HepG2 (cell line): ENCODE data around the gene ARHGEF11. TPM values are rescaled to one million over a fixed set of nuclear protein-coding genes. Genes with fewer than 3 reads are reported as not detected.

ENCODE experiments used
- BORCS8-MEF2B ChIP-seq: sonication (generic); formaldehyde crosslinking; IDR thresholded peaks from 2 replicates; pipeline ENCODE4 v1.8.0; 2022; ENCODE audit warnings: mild to moderate bottlenecking, missing genetic modification reagents
- CTCF ChIP-seq: sonication (generic); formaldehyde crosslinking; IDR thresholded peaks from 2 replicates; pipeline ENCODE4 v1.5.0; 2020; ENCODE audit warnings: mild to moderate bottlenecking, missing genetic modification reagents, moderate library complexity
- GATA4 ChIP-seq: sonication (generic); IDR thresholded peaks from 2 replicates; pipeline ENCODE4 v1.6.1; 2016; ENCODE audit warnings: antibody characterized with exemption, low read depth, borderline replicate concordance
- HNRNPLL ChIP-seq: fragments of 200-400 bp; formaldehyde crosslinking; IDR thresholded peaks from 2 replicates; pipeline ENCODE4 v1.6.1; 2017; ENCODE audit warnings: mild to moderate bottlenecking, low read depth, low read length; ENCODE audit not compliant: poor library complexity, severe bottlenecking
- MXD3 ChIP-seq: IDR thresholded peaks from 2 replicates; pipeline ENCODE4 v1.6.1; 2016; ENCODE audit warnings: mild to moderate bottlenecking, missing biosample characterization, missing genetic modification reagents
- NONO ChIP-seq, 2 experiments: fragments of 450-650 bp in 1 of 2; sonication (generic) in 1 of 2; formaldehyde crosslinking in 1 of 2; IDR thresholded peaks in 1 of 2; conservative IDR thresholded peaks in 1 of 2; 2 replicates each; pipeline versions ENCODE4 v1.6.1 to v1.8.0; 2017 to 2022; ENCODE audit warnings: mild to moderate bottlenecking in 1 of 2, missing genetic modification reagents in 1 of 2, moderate library complexity in 1 of 2
- PAWR ChIP-seq: sonication (generic); formaldehyde crosslinking; IDR thresholded peaks from 2 replicates; pipeline ENCODE4 v1.4.0; 2020; ENCODE audit warnings: missing genetic modification reagents, mild to moderate bottlenecking, borderline replicate concordance
- REPIN1 ChIP-seq: sonication (generic); formaldehyde crosslinking; IDR thresholded peaks from 2 replicates; pipeline ENCODE4 v1.8.0; 2022; ENCODE audit warnings: missing genetic modification reagents, low read depth, mild to moderate bottlenecking, borderline replicate concordance
- SAP130 ChIP-seq: IDR thresholded peaks from 2 replicates; pipeline ENCODE4 v1.6.1; 2016; ENCODE audit warnings: low read depth
- SMARCE1 ChIP-seq: fragments of 450-650 bp; IDR thresholded peaks from 2 replicates; pipeline ENCODE4 v1.6.1; 2017; ENCODE audit warnings: borderline replicate concordance
- SMC3 ChIP-seq: IDR thresholded peaks from 2 replicates; pipeline ENCODE4 v1.6.1; 2011; ENCODE audit warnings: low read length, improper control_type of control experiment
- SNAPC2 ChIP-seq: sonication (generic); formaldehyde crosslinking; IDR thresholded peaks from 2 replicates; pipeline ENCODE4 v1.8.1; 2022; ENCODE audit warnings: mild to moderate bottlenecking, missing genetic modification reagents
- TBX2 ChIP-seq: sonication (generic); formaldehyde crosslinking; IDR thresholded peaks from 2 replicates; pipeline ENCODE4 v1.5.0; 2020; ENCODE audit warnings: missing genetic modification reagents, mild to moderate bottlenecking, borderline replicate concordance
- ZFP91 ChIP-seq: sonication (generic); formaldehyde crosslinking; IDR thresholded peaks from 2 replicates; pipeline ENCODE4 v1.9.0; 2022; ENCODE audit warnings: missing genetic modification reagents, mild to moderate bottlenecking, borderline replicate concordance
- ZGPAT ChIP-seq: IDR thresholded peaks from 2 replicates; pipeline ENCODE4 v1.6.1; 2016; ENCODE audit warnings: mild to moderate bottlenecking
- ZNF331 ChIP-seq: sonication (generic); formaldehyde crosslinking; IDR thresholded peaks from 2 replicates; pipeline ENCODE4 v1.4.0; 2020; ENCODE audit warnings: missing genetic modification reagents
- ZNF687 ChIP-seq: sonication (generic); formaldehyde crosslinking; IDR thresholded peaks from 2 replicates; pipeline ENCODE4 v1.5.1; 2020; ENCODE audit warnings: mild to moderate bottlenecking, missing genetic modification reagents, moderate library complexity
- ZNF883 ChIP-seq: sonication (generic); formaldehyde crosslinking; IDR thresholded peaks from 2 replicates; pipeline ENCODE4 v1.5.1; 2020; ENCODE audit warnings: mild to moderate bottlenecking, missing genetic modification reagents; ENCODE audit errors: not compliant biosample characterization
- polyA plus RNA-seq, 8 experiments: library from polyadenylated mRNA; depleted of rRNA in 3 of 8; stranded (reverse) in 7 of 8; unstranded in 1 of 8; fragments of >200 nt; fragmentation: Illumina TruSeq in 4 of 8; extraction: Trizol in 4 of 8; gene quantifications; 2 replicates each; pipeline versions ENCODE4 v1.2.1 to v1.2.3, GENCODE V29; 2011 to 2016; ENCODE audit warnings: low read depth in 4 of 8, missing spikeins in 1 of 8, mixed read lengths in 1 of 8; ENCODE audit not compliant: insufficient read depth in 1 of 8
- total RNA-seq, 5 experiments: library from RNA; depleted of rRNA; stranded (reverse); fragments of >200 nt; fragmentation: Illumina TruSeq; extraction: Trizol; gene quantifications; 2 replicates each; pipeline ENCODE4 v1.2.3, GENCODE V29; 2016; ENCODE audit warnings: low read depth in 1 of 5

ARHGEF11 gene
- total and polyA plus RNA-seq, 2 of the 13 experiments (the other 11 are each of a cell fraction or from before 2014, with no cell fraction given): 16.5 to 21.2 TPM

GRCh38 chr1:156920233-156921052 lies 125.1 kb downstream of the ARHGEF11 start, which contains the start of gene LRRC71 (continued):
- no peak for TF ChIP-seq NONO (IDR thresholded peaks at IDR 0.05)
- peak; percentile 76; the same call in 1 of the 2 replicates for TF ChIP-seq NONO (CRISPR knock-in tag; conservative IDR thresholded peaks at IDR 0.05)
- TF ChIP-seq TBX2 (CRISPR knock-in tag): peak; percentile 35; the same call in 1 of the 2 replicates
- TF ChIP-seq SMARCE1: no peak
- TF ChIP-seq SMC3: peak; percentile 8; the same call in 1 of the 2 replicates
- 0 out of 2 replicates have a peak, but pooled peaks have one; percentile 51 for TF ChIP-seq REPIN1 (CRISPR knock-in tag)
- TF ChIP-seq ZNF883 (CRISPR knock-in tag): peak; percentile 51
- peak; percentile 91 for TF ChIP-seq CTCF (CRISPR knock-in tag)
- TF ChIP-seq HNRNPLL: peak; percentile 66
- TF ChIP-seq ZFP91: peak; percentile 66; the same call in 1 of the 2 replicates
- peak; percentile 39; the same call in 1 of the 2 replicates for TF ChIP-seq SAP130
- TF ChIP-seq ZNF331 (CRISPR knock-in tag): 0 out of 2 replicates have a peak, but pooled peaks have one; percentile 28
- TF ChIP-seq BORCS8-MEF2B (CRISPR knock-in tag): peak; percentile 74; the same call in 1 of the 2 replicates
- TF ChIP-seq PAWR: no peak
- TF ChIP-seq ZGPAT: peak; percentile 51; the same call in 1 of the 2 replicates
- TF ChIP-seq MXD3 (CRISPR knock-in tag): peak; percentile 44; the same call in 1 of the 2 replicates
- TF ChIP-seq ZNF687 (CRISPR knock-in tag): peak; percentile 74
- TF ChIP-seq SNAPC2: 0 out of 2 replicates have a peak, but pooled peaks have one; percentile 58
- TF ChIP-seq GATA4: no peak
